CD14-positive monocyte (primary cell): ENCODE data around the gene BCL10. TPM values are rescaled to one million over a fixed set of nuclear protein-coding genes. Genes with fewer than 3 reads are reported as not detected.

Experiments
- DNase-seq, 3 donors: peaks; one replicate each; pipeline ENCODE4 v3.0.0-alpha.2; 2011 to 2022
- H2AFZ ChIP-seq: 2 replicates; pipeline ENCODE4 v1.6.0; 2012; ENCODE audit warnings: mild to moderate bottlenecking, low read depth, low read length, inconsistent platforms; ENCODE audit not compliant: insufficient read depth, poor library complexity, severe bottlenecking
- H3K27ac ChIP-seq, 2 donors: 1 replicate in 1 of 2; 2 replicates in 1 of 2; pipeline ENCODE4 v1.5.1; 2012 to 2013; ENCODE audit warnings: low read length in 2 of 2, control low read depth in 1 of 2, inconsistent platforms in 1 of 2, low read depth in 1 of 2, mild to moderate bottlenecking in 1 of 2
- H3K27me3 ChIP-seq, 2 donors: one replicate each; pipeline versions ENCODE4 v1.6.0 to v1.6.1; 2011 to 2013; ENCODE audit warnings: low read length in 2 of 2; ENCODE audit not compliant: control insufficient read depth in 2 of 2, insufficient read depth in 2 of 2
- H3K36me3 ChIP-seq, 2 donors: replicated peaks in 1 of 2; 1 replicate in 1 of 2; 2 replicates in 1 of 2; pipeline versions ENCODE4 v1.5.1 to v1.6.1; 2012 to 2013; ENCODE audit warnings: low read length in 2 of 2, control low read depth in 1 of 2, inconsistent platforms in 1 of 2, mild to moderate bottlenecking in 1 of 2; ENCODE audit not compliant: insufficient read depth in 2 of 2, control insufficient read depth in 1 of 2
- H3K4me1 ChIP-seq, 2 donors: 1 replicate in 1 of 2; 2 replicates in 1 of 2; pipeline versions ENCODE4 v1.5.1 to v1.6.1; 2012 to 2013; ENCODE audit warnings: low read length in 2 of 2, control low read depth in 1 of 2, inconsistent platforms in 1 of 2, mild to moderate bottlenecking in 1 of 2, moderate library complexity in 1 of 2; ENCODE audit not compliant: insufficient read depth in 2 of 2, control insufficient read depth in 1 of 2
- H3K4me2 ChIP-seq: replicated peaks from 2 replicates; pipeline ENCODE3; 2012; ENCODE audit warnings: low read length, moderate library complexity, mild to moderate bottlenecking; ENCODE audit not compliant: poor library complexity, severe bottlenecking; ENCODE audit errors: extremely low read depth
- H3K4me3 ChIP-seq, 3 experiments: fragments of 200-600 bp in 1 of 3; sonication (generic) in 1 of 3; replicated peaks in 1 of 3; 1 replicate in 2 of 3; 2 replicates in 1 of 3; pipeline ENCODE4 v1.5.1; 2011 to 2013; ENCODE audit warnings: low read length in 3 of 3, mild to moderate bottlenecking in 3 of 3, control low read depth in 2 of 3, low read depth in 2 of 3, inconsistent platforms in 1 of 3, moderate library complexity in 1 of 3
- H3K79me2 ChIP-seq: 2 replicates; pipeline ENCODE4 v1.6.0; 2012; ENCODE audit warnings: mild to moderate bottlenecking, control low read depth, inconsistent platforms, low read length, moderate library complexity; ENCODE audit not compliant: insufficient read depth
- H3K9ac ChIP-seq: 2 replicates; pipeline ENCODE4 v1.6.0; 2017; ENCODE audit warnings: low read length, mild to moderate bottlenecking; ENCODE audit not compliant: insufficient read depth, poor library complexity, severe bottlenecking
- H3K9me3 ChIP-seq, 2 donors: replicated peaks in 1 of 2; 1 replicate in 1 of 2; 2 replicates in 1 of 2; pipeline versions ENCODE4 v1.5.1 to v1.6.1; 2012 to 2013; ENCODE audit warnings: low read length in 2 of 2, control low read depth in 1 of 2; ENCODE audit not compliant: control insufficient read depth in 1 of 2, insufficient read depth in 1 of 2
- H4K20me1 ChIP-seq: 2 replicates; pipeline ENCODE4 v1.6.0; 2012; ENCODE audit warnings: mild to moderate bottlenecking, low read length, control low read depth, moderate library complexity; ENCODE audit not compliant: insufficient read depth
- H3K27ac Mint-ChIP-seq, 7 donors: one replicate each; pipeline ENCODE4 v1.8.0; 2020; ENCODE audit warnings: mild to moderate bottlenecking in 7 of 7, mixed read lengths in 7 of 7, moderate library complexity in 6 of 7, inconsistent platforms in 2 of 7
- H3K27me3 Mint-ChIP-seq, 3 donors: one replicate each; pipeline ENCODE4 v1.8.0; 2021 to 2022; ENCODE audit warnings: low read depth in 3 of 3, mild to moderate bottlenecking in 3 of 3, mixed read lengths in 3 of 3, moderate library complexity in 3 of 3, inconsistent platforms in 1 of 3
- H3K36me3 Mint-ChIP-seq, 2 donors: one replicate each; pipeline ENCODE4 v1.8.0; 2020; ENCODE audit warnings: mixed read lengths in 2 of 2, inconsistent platforms in 1 of 2, mild to moderate bottlenecking in 1 of 2
- H3K4me1 Mint-ChIP-seq: one replicate; pipeline ENCODE4 v1.8.0; 2020; ENCODE audit warnings: mild to moderate bottlenecking, mixed read lengths
- H3K4me3 Mint-ChIP-seq, 2 donors: one replicate each; pipeline ENCODE4 v1.8.0; 2020; ENCODE audit warnings: mild to moderate bottlenecking in 2 of 2, mixed read lengths in 2 of 2, moderate library complexity in 1 of 2
- H3K9me3 Mint-ChIP-seq, 7 donors: one replicate each; pipeline ENCODE4 v1.8.0; 2020 to 2022; ENCODE audit warnings: mixed read lengths in 7 of 7, mild to moderate bottlenecking in 6 of 7, moderate library complexity in 6 of 7, inconsistent platforms in 2 of 7
- WGBS: methylation state at CpG from one replicate; pipeline ENCODE4 v1.1.5; 2013; ENCODE audit warnings: missing lambda C conversion rate; ENCODE audit not compliant: insufficient coverage; 5-methylcytosine and 5-hydroxymethylcytosine counted together
- intact Hi-C, 2 donors: fragments of 100-400 bp; cut with micrococcal nuclease; formaldehyde crosslinking; loops; one replicate each; pipeline versions ENCODE4 v1.15.0 to v1.15.1; 2023
- polyA minus RNA-seq: library from RNA; depleted of rRNA, polyadenylated mRNA; stranded (reverse); fragments of >200 nt; gene quantifications from 2 replicates; pipeline ENCODE4 v1.2.3, GENCODE V29; 2012
- polyA plus RNA-seq, 3 donors: library from polyadenylated mRNA; depleted of rRNA in 1 of 3; unstranded in 2 of 3; stranded (reverse) in 1 of 3; fragments of 300-500 nt in 2 of 3; fragments of >200 nt in 1 of 3; fragmentation: Illumina TruSeq in 2 of 3; gene quantifications; 1 replicate in 2 of 3; 2 replicates in 1 of 3; pipeline ENCODE4 v1.2.3, GENCODE V29; 2012 to 2021
- total RNA-seq, 12 experiments: library from RNA in 1 of 12; stranded (reverse) in 1 of 12; fragments of 120-200 nt in 1 of 12; gene quantifications; one replicate each; pipeline ENCODE4 v1.2.4 and lab custom pipeline; 2013 to 2026; ENCODE audit warnings: mixed read lengths in 6 of 12, inconsistent platforms in 1 of 12
- TF ChIP-seq, protein P1 (sequence below): fragments of 200-600 bp; IDR thresholded peaks from one replicate; pipeline ENCODE4 v1.8.0; 2022; ENCODE audit warnings: antibody characterized with exemption, mild to moderate bottlenecking

The BCL10 gene
- 47.4 TPM for total RNA-seq (2013)
- 10 to 100 TPM; 22.7 to 27.9 (median 26.9) TPM for polyA plus RNA-seq
- polyA minus RNA-seq: 19.3 and 29.5 TPM in 2 replicates
- total RNA-seq (lab: John Stamatoyannopoulos, UW): 95.0 to 152 (median 119) reads per million in 11 experiments

DNA sequence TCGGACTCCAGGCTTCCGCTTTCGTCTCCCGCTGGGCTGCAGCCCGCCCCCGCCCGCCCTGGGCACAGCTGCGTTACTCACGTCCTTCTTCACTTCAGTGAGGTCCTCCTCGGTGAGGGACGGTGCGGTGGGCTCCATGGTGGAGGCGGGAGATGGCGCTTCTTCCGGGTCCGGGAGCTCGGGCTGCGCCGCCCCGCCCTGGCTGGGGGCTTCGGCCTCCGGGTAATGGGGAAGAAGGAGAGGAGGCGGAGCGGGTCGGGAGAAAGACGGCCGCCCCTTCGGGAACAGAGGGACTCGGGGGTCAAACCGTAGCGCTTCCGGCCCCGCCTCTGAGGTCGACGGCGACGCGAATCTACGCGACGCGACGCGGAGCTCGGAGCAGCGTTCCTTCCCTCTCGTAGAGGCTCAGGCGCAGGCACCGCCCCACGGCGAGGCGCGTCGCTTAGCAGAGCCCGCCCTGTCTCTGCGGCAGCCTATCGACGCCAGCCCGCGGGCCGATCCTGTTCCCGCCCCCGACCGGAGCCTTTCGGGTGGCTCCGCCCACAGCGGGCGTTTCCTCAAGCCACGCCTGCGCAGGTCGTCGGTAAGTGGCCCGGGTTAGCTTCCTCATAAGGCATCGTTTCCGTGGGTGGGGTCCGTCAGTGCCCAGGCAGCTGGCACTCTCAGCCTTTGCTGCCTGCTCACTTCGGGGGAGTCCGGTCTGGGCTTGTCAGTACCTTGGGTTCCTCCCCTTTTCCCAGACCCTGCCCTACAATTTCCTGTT, at the start of gene BCL10:
BCL10 (minus strand) TSS at position 418 of the 763 bp plus-strand sequence; CDS start at position 138, 280 bp downstream.
- Histone ChIP-seq H3K4me2 (peak within 1 kb of the TSS; percentile 91), H3K4me3 (peak within 1 kb of the TSS; percentile 83 to 94 (median 92)), H3K4me1 (peaks cover 44 to 60% of the 10 kb centered on the region in 2 donors), H3K79me2 (peaks cover 49% of the 10 kb centered on the region), H3K9ac (peak within 1 kb of the TSS; percentile 92), H3K27ac (peak within 1 kb of the TSS; percentile 95), H3K36me3 (peaks cover 5 to 25% of the 10 kb centered on the region in 2 donors), H3K27me3 (no peaks in the 10 kb centered on the region), H4K20me1 (peaks cover 41% of the 10 kb centered on the region), H3K9me3 (no peaks in the 10 kb centered on the region), H2AFZ (peak within 1 kb of the TSS; percentile 62)
- Mint-ChIP-seq H3K27ac (peak within 1 kb of the TSS; percentile 96 to 99 (median 98)), H3K36me3 (peaks cover 24 to 26% of the 10 kb centered on the region in 2 donors), H3K4me3 (peak within 1 kb of the TSS; percentile 85 to 91), H3K27me3 (peaks cover 1 to 3% (median 2%) of the 10 kb centered on the region in 3 donors), H3K9me3 (peaks cover 0 to 2% (median 0%) of the 10 kb centered on the region in 7 donors), H3K4me1 (peaks cover 57% of the 10 kb centered on the region)
- intact Hi-C loops: loop anchor here in 1 of 2 donors (10.0 kb wide), 1 partner anchor 702 kb away; the partner anchor contains the start of gene CTBS
- peak; percentile 99 to 100 (median 100) for DNase-seq
- TF ChIP-seq, protein P1, sequence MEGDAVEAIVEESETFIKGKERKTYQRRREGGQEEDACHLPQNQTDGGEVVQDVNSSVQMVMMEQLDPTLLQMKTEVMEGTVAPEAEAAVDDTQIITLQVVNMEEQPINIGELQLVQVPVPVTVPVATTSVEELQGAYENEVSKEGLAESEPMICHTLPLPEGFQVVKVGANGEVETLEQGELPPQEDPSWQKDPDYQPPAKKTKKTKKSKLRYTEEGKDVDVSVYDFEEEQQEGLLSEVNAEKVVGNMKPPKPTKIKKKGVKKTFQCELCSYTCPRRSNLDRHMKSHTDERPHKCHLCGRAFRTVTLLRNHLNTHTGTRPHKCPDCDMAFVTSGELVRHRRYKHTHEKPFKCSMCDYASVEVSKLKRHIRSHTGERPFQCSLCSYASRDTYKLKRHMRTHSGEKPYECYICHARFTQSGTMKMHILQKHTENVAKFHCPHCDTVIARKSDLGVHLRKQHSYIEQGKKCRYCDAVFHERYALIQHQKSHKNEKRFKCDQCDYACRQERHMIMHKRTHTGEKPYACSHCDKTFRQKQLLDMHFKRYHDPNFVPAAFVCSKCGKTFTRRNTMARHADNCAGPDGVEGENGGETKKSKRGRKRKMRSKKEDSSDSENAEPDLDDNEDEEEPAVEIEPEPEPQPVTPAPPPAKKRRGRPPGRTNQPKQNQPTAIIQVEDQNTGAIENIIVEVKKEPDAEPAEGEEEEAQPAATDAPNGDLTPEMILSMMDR: no peak
- under 1% methylated on average over 77 of the region's 78 CpGs for WGBS

DNA sequence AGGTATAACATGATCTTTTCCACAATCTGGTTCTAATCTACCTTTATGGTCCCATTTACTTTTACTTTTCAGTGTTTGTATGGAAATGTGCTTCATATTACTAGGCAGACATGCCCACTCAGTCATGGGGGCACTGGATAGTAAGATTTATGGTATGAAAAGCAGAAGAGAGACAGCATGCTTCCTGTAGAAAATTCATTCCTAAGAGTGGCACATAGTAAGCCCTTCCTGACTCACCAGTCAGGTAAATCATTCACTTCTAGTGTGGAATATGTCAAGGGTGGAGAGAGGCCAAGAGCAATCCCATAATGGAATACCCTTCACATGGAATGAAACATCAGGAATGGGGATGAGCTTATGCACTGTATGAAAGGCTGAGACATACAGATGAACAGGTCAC, 49.5 kb upstream of the BCL10 start:
- TF ChIP-seq, protein P1: no peak
- Histone ChIP-seq H3K36me3 (no peaks in the 10 kb centered on the region), H3K27ac (no peak overlapping the region), H3K9ac (no peak overlapping the region), H3K79me2 (no peaks in the 10 kb centered on the region), H3K27me3 (peaks cover 16 to 17% of the 10 kb centered on the region in 2 donors), H3K4me3 (no peak overlapping the region), H4K20me1 (no peaks in the 10 kb centered on the region), H3K4me1 (no peaks in the 10 kb centered on the region), H3K4me2 (no peak overlapping the region), H2AFZ (no peak overlapping the region), H3K9me3 (no peaks in the 10 kb centered on the region)
- no peaks in the 10 kb centered on the region for H3K36me3 Mint-ChIP-seq
- no peak overlapping the region for H3K4me3 Mint-ChIP-seq
- H3K4me1 Mint-ChIP-seq: no peaks in the 10 kb centered on the region
- no peak overlapping the region for H3K27ac Mint-ChIP-seq
- no peaks in the 10 kb centered on the region for H3K9me3 Mint-ChIP-seq
- no peak for DNase-seq
- peaks cover 14 to 29% (median 15%) of the 10 kb centered on the region in 3 donors for H3K27me3 Mint-ChIP-seq
- intact Hi-C loops: no loop called here
